Amygdala (tissue), 56 donors: Measurements from ENCODE around the gene SND1.

Experiments used
- DNase-seq, 56 donors: peaks; one replicate each; lab custom pipeline; 2025; lab: John Stamatoyannopoulos, UW

SND1 gene

GRCh38 chr7:127717502-127718339 is 65.7 kb downstream of the SND1 start:
- DNase-seq: no peak

- peak in 6 of 56 donors; percentile 3 to 24 (median 12) for DNase-seq
Measured at GRCh38 chr7:127718340-127718679, 66.3 kb downstream of the SND1 start.

DNA sequence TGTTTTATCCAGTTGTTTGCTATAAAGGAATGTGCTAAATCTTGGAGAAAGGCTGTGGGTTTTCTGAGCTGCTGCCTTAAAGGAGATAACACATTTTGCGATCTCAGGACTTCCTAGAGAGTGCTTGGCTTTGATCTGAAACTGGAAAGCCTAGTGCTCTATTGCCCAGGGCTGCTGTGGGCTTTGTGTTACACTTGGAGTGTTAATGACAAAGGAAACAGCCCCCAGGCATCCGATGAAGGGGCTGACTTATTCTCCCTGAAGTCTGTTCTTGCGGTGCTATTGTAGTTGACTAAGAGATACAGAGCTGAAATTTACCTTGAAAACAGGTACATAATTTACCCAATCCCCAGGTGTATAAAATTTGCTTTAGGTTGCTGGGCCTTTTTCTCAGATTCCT is 74.5 kb downstream of the SND1 start:
- DNase-seq: no peak

GRCh38 chr7:127730658-127731276 is 78.8 kb downstream of the SND1 start:
- DNase-seq: peak in 1 of 56 donors; percentile 6

- no peak for DNase-seq
Measured at GRCh38 chr7:127731431-127732080, 79.6 kb downstream of the SND1 start.

- no peak for DNase-seq
Measured at GRCh38 chr7:127732306-127732705, 80.3 kb downstream of the SND1 start.

DNA sequence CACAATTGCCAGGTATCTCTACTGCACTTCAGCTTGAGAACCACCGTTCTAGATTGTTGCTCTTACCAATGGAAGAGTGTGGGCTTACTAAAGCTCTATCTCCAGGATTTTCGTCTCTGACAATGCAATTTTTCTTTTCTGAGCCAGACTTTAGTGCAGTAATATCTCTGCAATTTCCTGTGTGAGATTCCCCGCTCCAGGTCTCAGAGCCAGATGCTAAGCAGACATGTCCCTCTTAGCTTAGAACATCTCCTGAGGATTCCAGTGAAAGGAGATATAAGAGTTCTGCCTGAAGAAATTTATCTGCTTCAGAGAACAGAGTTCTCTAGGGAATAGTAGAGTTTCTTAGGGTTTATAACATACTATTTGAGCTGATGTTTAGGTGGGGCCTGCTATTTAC is 82.0 kb downstream of the SND1 start:
- no peak for DNase-seq

DNA sequence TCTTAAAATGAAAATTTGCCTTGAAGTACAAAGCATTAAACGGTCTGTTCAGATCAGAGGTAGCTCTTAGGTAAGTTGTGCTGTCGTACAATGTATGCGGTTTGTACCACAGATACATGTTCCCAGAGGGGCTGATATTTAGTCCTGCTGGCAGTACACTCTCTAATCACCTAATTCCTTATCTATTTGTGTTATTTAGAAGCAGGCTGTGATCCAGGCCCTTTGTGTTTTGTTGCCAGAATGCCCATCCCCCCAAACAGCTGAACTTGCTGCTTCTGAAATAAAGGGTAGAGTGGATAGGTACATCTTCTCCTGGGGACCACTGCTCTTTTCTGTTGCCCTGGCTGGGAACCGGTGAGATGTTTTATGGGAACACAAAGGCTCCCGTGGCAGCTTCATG is 84.5 kb downstream of the SND1 start:
- no peak for DNase-seq

GRCh38 chr7:127738859-127739258 is 86.9 kb downstream of the SND1 start:
- DNase-seq: no peak

DNA sequence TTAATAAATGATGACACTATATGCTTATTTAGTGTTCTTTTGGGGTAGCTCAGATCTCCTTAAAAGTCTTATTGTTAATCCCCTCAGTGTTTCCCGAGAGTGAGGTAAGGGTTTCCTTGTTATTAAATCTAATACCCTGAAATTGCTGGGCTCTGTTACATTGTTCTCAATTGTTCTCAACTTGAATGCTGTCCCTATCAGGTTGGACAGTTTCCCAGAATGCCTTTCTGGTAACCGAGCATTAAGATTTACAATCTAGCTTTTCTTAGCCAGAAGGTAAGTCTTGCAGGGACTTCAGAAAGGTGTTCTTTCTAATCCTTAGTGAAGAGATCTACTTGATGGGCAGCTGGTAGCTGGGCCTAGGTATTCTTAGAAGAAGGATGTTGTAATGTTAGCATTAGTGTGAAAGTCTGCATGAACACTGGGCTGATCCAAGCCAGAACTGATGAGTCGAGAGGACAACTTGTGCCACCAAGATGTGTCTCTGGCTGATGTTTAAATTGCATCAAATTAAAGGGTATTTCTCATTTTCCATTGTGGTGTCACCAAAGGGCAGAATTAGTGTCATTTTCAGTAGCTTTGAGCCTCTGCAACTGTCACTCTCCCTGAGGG is 89.9 kb downstream of the SND1 start:
- DNase-seq: no peak

GRCh38 chr7:127745445-127745844 is 93.5 kb downstream of the SND1 start:
- DNase-seq: no peak

DNA sequence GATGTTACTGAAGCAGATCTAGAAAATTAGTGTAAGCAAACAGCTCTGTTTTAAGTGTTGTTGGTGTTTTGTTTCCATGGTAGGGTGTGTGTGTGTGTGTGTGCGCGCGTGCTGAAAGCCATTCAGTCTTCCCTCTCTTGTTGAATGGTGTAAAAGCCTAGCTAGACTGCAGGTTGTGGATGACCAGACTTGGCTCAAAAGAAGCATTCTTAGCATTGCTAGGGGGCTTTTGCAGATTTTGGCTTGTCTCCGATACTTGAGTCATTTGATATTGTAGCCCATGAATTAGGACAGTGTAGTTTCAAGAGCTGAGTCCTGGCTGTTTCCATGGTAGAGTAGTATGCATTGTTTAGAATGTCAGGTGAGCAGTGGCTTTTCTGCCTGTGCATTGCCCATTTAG is 99.1 kb downstream of the SND1 start:
- DNase-seq: no peak

GRCh38 chr7:127751490-127752448 is 99.8 kb downstream of the SND1 start:
- DNase-seq: no peak

- DNase-seq: no peak
Measured at GRCh38 chr7:127752829-127753228, 100.8 kb downstream of the SND1 start.

DNA sequence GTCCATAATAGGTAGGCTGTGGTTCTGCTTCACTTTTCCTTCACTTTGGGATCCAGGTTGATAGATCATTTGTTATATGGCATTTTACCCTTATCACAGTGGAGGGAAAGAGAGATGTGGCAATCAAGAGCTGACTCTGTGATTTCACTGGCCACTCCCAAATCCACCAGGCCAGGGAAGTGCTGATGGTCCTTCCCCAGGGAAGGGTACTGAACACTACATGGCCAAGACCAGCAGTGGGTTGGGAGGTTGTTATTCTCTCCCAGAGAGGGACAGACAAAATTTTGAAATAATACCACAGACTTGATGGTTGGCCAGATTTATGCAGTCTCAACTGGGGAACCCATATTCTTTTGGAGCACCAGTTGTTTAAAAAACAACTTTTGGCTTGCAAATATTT is 102.5 kb downstream of the SND1 start:
- DNase-seq: no peak

DNA sequence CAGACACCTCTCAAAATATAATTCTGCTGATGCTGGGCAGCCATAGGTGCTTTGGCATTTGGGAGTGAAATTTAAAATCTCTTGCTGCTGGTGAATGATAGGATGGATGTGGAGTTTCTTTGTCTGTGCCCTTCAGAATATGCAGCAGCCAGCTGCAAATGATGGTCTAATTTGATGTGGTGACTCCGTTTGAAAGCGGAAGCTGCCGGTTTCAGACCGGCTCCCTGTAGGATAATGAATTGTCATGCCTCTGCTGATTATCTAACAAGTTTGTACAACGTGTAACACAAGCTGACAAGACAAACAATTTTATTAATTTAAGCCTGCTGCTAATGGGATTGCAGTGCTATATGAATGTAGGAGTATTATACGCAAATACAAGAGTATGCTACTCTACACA is 103.5 kb downstream of the SND1 start:
- peak in 10 of 56 donors; percentile 6 to 38 (median 11) for DNase-seq

- DNase-seq: no peak
Measured at GRCh38 chr7:127755965-127756364, 104.0 kb downstream of the SND1 start.

DNA sequence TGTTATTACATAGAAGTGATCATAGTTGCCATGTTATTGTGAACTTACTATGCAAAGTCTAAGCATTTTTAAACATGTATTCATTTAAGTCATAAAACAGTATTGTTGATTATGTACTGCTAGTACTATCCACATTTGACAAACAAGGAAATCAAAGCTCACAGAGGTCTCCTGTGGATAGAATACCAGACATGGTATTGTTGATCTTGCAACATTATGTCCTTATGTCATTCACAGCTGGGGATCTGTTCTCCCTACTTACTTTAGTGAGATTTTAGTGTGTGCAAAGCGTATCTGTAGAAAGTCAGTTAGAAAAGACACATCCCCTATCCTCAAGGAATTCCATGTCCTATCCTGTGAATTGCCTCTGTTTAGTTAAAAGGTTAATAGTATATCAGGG is 106.1 kb downstream of the SND1 start:
- no peak for DNase-seq

GRCh38 chr7:127758845-127759244 is 106.9 kb downstream of the SND1 start:
- no peak for DNase-seq

- no peak for DNase-seq
Measured at GRCh38 chr7:127759945-127760421, 108.0 kb downstream of the SND1 start.
